Glomerular visceral epithelial cell (primary cell): ENCODE data around the gene LYZL6.
"Not testable (repeated sequence)": the region's sequence is repeated elsewhere in the genome, so short reads cannot be mapped to it uniquely, and the experiment has no call there.

Experiments
- DNase-seq: peaks from one replicate; pipeline ENCODE4 v3.0.0-alpha.2; 2016; ENCODE audit errors: extremely low spot score

The LYZL6 gene

GRCh38 chr17:35947156-35947585 is 3.7 kb upstream of the LYZL6 start:
- peak; percentile 52 for DNase-seq

- DNase-seq: peak; percentile 5
Measured at GRCh38 chr17:35944151-35944550, 638 bp upstream of the LYZL6 start.

GRCh38 chr17:35942588-35943186 is 826 bp downstream of the LYZL6 start:
- DNase-seq: no peak

- not testable (repeated sequence) for DNase-seq
Measured at GRCh38 chr17:35938492-35938891, 5.0 kb downstream of the LYZL6 start.

GRCh38 chr17:35936063-35936462 is 7.5 kb downstream of the LYZL6 start:
- DNase-seq: no peak

- DNase-seq: no peak
Measured at GRCh38 chr17:35934760-35935159, 8.8 kb downstream of the LYZL6 start.

- DNase-seq: no peak
Measured at GRCh38 chr17:35932586-35932985, 10.9 kb downstream of the LYZL6 start.

GRCh38 chr17:35931794-35932425 is 11.6 kb downstream of the LYZL6 start:
- DNase-seq: no peak

GRCh38 chr17:35930211-35931065 is 13.1 kb downstream of the LYZL6 start, which contains the start of gene RDM1:
RDM1 (minus strand) TSS chr17:35930773; CDS start chr17:35930727, 46 bp downstream.
- peak; percentile 75 for DNase-seq

GRCh38 chr17:35927714-35928113 is 15.8 kb downstream of the LYZL6 start:
- no peak for DNase-seq

- DNase-seq: no peak
Measured at GRCh38 chr17:35923609-35924114, 19.9 kb downstream of the LYZL6 start.

- no peak for DNase-seq
Measured at GRCh38 chr17:35920229-35920628, 23.3 kb downstream of the LYZL6 start.

GRCh38 chr17:35918665-35919064 is 24.8 kb downstream of the LYZL6 start:
- DNase-seq: no peak

GRCh38 chr17:35917519-35918213 is 25.8 kb downstream of the LYZL6 start:
- DNase-seq: no peak

GRCh38 chr17:35915153-35915964 is 28.2 kb downstream of the LYZL6 start:
- DNase-seq: peak; percentile 42

- DNase-seq: no peak
Measured at GRCh38 chr17:35914354-35914753, 29.2 kb downstream of the LYZL6 start.

GRCh38 chr17:35913609-35914008 is 29.9 kb downstream of the LYZL6 start:
- DNase-seq: no peak

GRCh38 chr17:35912942-35913341 is 30.6 kb downstream of the LYZL6 start:
- no peak for DNase-seq

GRCh38 chr17:35912339-35912912 is 31.1 kb downstream of the LYZL6 start:
- DNase-seq: no peak

- no peak for DNase-seq
Measured at GRCh38 chr17:35909408-35909807, 34.1 kb downstream of the LYZL6 start.

GRCh38 chr17:35907691-35908090 is 35.8 kb downstream of the LYZL6 start:
- no peak for DNase-seq
